Adipocyte (in vitro differentiated cells): Measurements from ENCODE around the gene MIS18A.
"Not testable (repeated sequence)": the region's sequence is repeated elsewhere in the genome, so short reads cannot be mapped to it uniquely, and the experiment has no call there.

Source experiments
- DNase-seq: peaks from one replicate; pipeline ENCODE4 v3.0.0-alpha.2; 2015; ENCODE audit warnings: low read depth
- H3K27me3 ChIP-seq: replicated peaks from 2 replicates; pipeline ENCODE4 v1.7.0; 2013; ENCODE audit warnings: mild to moderate bottlenecking, low read length, moderate library complexity; ENCODE audit not compliant: control insufficient read depth, insufficient read depth
- H3K36me3 ChIP-seq: 2 replicates; pipeline ENCODE4 v1.7.0; 2013; ENCODE audit warnings: low read length, mild to moderate bottlenecking, moderate library complexity; ENCODE audit not compliant: control insufficient read depth, insufficient read depth, severe bottlenecking
- H3K4me1 ChIP-seq: 2 replicates; pipeline ENCODE4 v1.7.0; 2013; ENCODE audit warnings: mild to moderate bottlenecking, low read length, moderate library complexity; ENCODE audit not compliant: control insufficient read depth, insufficient read depth
- H3K4me3 ChIP-seq: 2 replicates; pipeline ENCODE4 v1.7.0; 2013; ENCODE audit warnings: mild to moderate bottlenecking, low read length, moderate library complexity
- H3K9ac ChIP-seq: 2 replicates; pipeline ENCODE4 v1.7.0; 2013; ENCODE audit warnings: mild to moderate bottlenecking, low read length, moderate library complexity
- H3K9me3 ChIP-seq: 2 replicates; pipeline ENCODE4 v1.7.0; 2013; ENCODE audit warnings: mild to moderate bottlenecking, low read length, moderate library complexity; ENCODE audit not compliant: control insufficient read depth

Gene MIS18A

GRCh38 chr21:32278103-32278502, 746 bp downstream of the MIS18A start:
- peak; percentile 20 for DNase-seq
- Histone ChIP-seq H3K27me3 (no peaks in the 10 kb centered on the region), H3K36me3 (peaks cover 29% of the 10 kb centered on the region), H3K9ac (peak overlapping the region; percentile 94), H3K4me1 (peaks cover 16% of the 10 kb centered on the region), H3K9me3 (no peaks in the 10 kb centered on the region), H3K4me3 (peak overlapping the region; percentile 99)

- no peaks in the 10 kb centered on the region for H3K27me3 ChIP-seq
- H3K4me3 ChIP-seq: no peak overlapping the region
- peaks cover 16% of the 10 kb centered on the region for H3K4me1 ChIP-seq
- no peak for DNase-seq
- no peaks in the 10 kb centered on the region for H3K9me3 ChIP-seq
- H3K36me3 ChIP-seq: peaks cover 28% of the 10 kb centered on the region
- no peak overlapping the region for H3K9ac ChIP-seq
Observed at GRCh38 chr21:32276671-32277070, 2.2 kb downstream of the MIS18A start.

- no peak for DNase-seq
- Histone ChIP-seq H3K27me3 (no peaks in the 10 kb centered on the region), H3K4me1 (no peaks in the 10 kb centered on the region), H3K9ac (no peak overlapping the region), H3K4me3 (no peak overlapping the region), H3K9me3 (no peaks in the 10 kb centered on the region), H3K36me3 (peaks cover 59% of the 10 kb centered on the region)
Observed at GRCh38 chr21:32270748-32271147, 8.1 kb downstream of the MIS18A start.

- H3K9ac ChIP-seq, H3K9me3 ChIP-seq, H3K4me3 ChIP-seq, H3K4me1 ChIP-seq, H3K27me3 ChIP-seq, DNase-seq: not testable (repeated sequence)
- H3K36me3 ChIP-seq: peaks cover 34% of the 10 kb centered on the region
Observed at GRCh38 chr21:32265321-32265720, 13.5 kb downstream of the MIS18A start.

GRCh38 chr21:32261929-32262328, 16.9 kb downstream of the MIS18A start:
- H3K36me3 ChIP-seq: peaks cover 4% of the 10 kb centered on the region
- H3K9me3 ChIP-seq: no peaks in the 10 kb centered on the region
- H3K9ac ChIP-seq: no peak overlapping the region
- H3K4me1 ChIP-seq: peaks cover 13% of the 10 kb centered on the region
- no peaks in the 10 kb centered on the region for H3K27me3 ChIP-seq
- H3K4me3 ChIP-seq: no peak overlapping the region
- DNase-seq: no peak

GRCh38 chr21:32260130-32260529, 18.7 kb downstream of the MIS18A start:
- no peaks in the 10 kb centered on the region for H3K9me3 ChIP-seq
- no peaks in the 10 kb centered on the region for H3K27me3 ChIP-seq
- peaks cover 22% of the 10 kb centered on the region for H3K4me1 ChIP-seq
- DNase-seq: no peak
- no peak overlapping the region for H3K9ac ChIP-seq
- no peak overlapping the region for H3K4me3 ChIP-seq
- H3K36me3 ChIP-seq: no peaks in the 10 kb centered on the region

- H3K36me3 ChIP-seq, H3K4me3 ChIP-seq, H3K9ac ChIP-seq, H3K9me3 ChIP-seq, DNase-seq, H3K27me3 ChIP-seq: not testable (repeated sequence)
- peaks cover 22% of the 10 kb centered on the region for H3K4me1 ChIP-seq
Observed at GRCh38 chr21:32258786-32259048, 20.1 kb downstream of the MIS18A start.

- DNase-seq: peak; percentile 93
- Histone ChIP-seq H3K4me3 (no peak overlapping the region), H3K9ac (peak overlapping the region; percentile 45)
Observed at GRCh38 chr21:32257962-32258785, 20.7 kb downstream of the MIS18A start.

GRCh38 chr21:32256873-32257620, 21.8 kb downstream of the MIS18A start:
- DNase-seq: peak; percentile 93
- peaks cover 31% of the 10 kb centered on the region for H3K4me1 ChIP-seq
- peak overlapping the region; percentile 47 for H3K4me3 ChIP-seq
- no peaks in the 10 kb centered on the region for H3K36me3 ChIP-seq
- H3K27me3 ChIP-seq: no peaks in the 10 kb centered on the region
- H3K9ac ChIP-seq: peak overlapping the region; percentile 48
- H3K9me3 ChIP-seq: no peaks in the 10 kb centered on the region

More at GRCh38 chr21:32257962-32258785, 20.7 kb downstream of the MIS18A start:
- Histone ChIP-seq H3K4me1 (peaks cover 27% of the 10 kb centered on the region), H3K9me3 (no peaks in the 10 kb centered on the region), H3K36me3 (no peaks in the 10 kb centered on the region), H3K27me3 (no peaks in the 10 kb centered on the region)

GRCh38 chr21:32256251-32256650, 22.6 kb downstream of the MIS18A start:
- Histone ChIP-seq H3K36me3 (no peaks in the 10 kb centered on the region), H3K4me3 (peak overlapping the region; percentile 47), H3K27me3 (no peaks in the 10 kb centered on the region), H3K4me1 (peaks cover 31% of the 10 kb centered on the region), H3K9ac (no peak overlapping the region), H3K9me3 (no peaks in the 10 kb centered on the region)
- DNase-seq: no peak

GRCh38 chr21:32253215-32253641, 25.6 kb downstream of the MIS18A start:
- H3K36me3 ChIP-seq: no peaks in the 10 kb centered on the region

More at GRCh38 chr21:32253215-32253641, 25.6 kb downstream of the MIS18A start:
- Histone ChIP-seq H3K9ac (peak overlapping the region; percentile 34), H3K4me3 (no peak overlapping the region), H3K27me3 (peaks cover 8% of the 10 kb centered on the region), H3K9me3 (peaks cover 2% of the 10 kb centered on the region), H3K4me1 (peaks cover 31% of the 10 kb centered on the region)
- no peak for DNase-seq
